HG02973 (cell line): ENCODE measurements around the gene CNN1.
"Not testable (repeated sequence)": the region's sequence is repeated elsewhere in the genome, so short reads cannot be mapped to it uniquely, and the experiment has no call there.

Experiments
- ATAC-seq: cut with Tn5 transposase; IDR thresholded peaks from one replicate; pipeline ENCODE4 v1.9.1; 2021; ENCODE audit warnings: moderate library complexity; ENCODE audit not compliant: unreplicated experiment

CNN1 gene

DNA sequence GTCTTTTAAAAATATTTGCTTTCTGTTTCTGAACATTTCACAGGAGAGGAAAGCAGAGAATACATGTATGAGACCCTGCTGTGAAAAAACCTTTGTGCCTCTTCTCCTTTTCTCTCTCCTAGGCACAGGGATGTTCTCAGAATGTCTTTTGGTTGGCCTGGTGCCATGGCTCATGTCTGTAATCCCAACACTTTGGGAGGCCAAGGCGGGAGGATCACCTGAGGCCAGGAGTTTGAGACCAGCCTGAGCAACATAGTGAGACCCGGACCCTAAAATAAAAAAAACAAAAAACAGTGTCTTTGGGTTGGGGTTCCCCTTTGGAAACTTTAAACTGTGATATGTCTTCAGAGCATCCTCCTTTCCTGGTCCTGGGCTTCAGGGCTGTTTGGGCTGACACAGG lies 60.1 kb downstream of the CNN1 start:
- ATAC-seq, result no peak

DNA sequence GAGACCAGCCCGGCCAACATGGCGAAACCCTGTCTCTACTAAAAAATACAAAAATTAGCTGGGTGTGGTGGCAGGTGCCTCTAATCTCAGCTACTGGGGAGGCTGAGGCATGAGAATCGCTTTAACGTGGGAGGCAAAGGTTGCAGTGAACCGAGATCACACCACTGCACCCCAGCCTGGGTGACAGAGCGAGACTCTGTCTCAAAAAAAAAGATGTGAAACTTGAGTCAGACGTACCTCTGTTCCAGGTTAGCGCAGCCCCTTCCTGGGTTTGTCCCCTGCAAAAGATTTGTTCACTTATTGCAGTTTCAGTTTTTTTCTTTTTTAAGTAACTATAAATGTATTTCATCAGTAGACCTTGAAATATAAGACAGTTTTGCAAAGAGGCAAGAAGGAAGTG lies 61.1 kb downstream of the CNN1 start:
- not testable (repeated sequence) for ATAC-seq
